HG03025 (cell line): Measurements from ENCODE around the gene SLC35E3.
A peak's percentile ranks its signal among the peaks of the same experiment; 100 is the strongest.

Experiments used
- ATAC-seq: cut with Tn5 transposase; IDR thresholded peaks from one replicate; pipeline ENCODE4 v1.9.1; 2021; ENCODE audit warnings: mild to moderate bottlenecking, moderate library complexity; ENCODE audit not compliant: unreplicated experiment, low FRiP score

SLC35E3 gene

DNA sequence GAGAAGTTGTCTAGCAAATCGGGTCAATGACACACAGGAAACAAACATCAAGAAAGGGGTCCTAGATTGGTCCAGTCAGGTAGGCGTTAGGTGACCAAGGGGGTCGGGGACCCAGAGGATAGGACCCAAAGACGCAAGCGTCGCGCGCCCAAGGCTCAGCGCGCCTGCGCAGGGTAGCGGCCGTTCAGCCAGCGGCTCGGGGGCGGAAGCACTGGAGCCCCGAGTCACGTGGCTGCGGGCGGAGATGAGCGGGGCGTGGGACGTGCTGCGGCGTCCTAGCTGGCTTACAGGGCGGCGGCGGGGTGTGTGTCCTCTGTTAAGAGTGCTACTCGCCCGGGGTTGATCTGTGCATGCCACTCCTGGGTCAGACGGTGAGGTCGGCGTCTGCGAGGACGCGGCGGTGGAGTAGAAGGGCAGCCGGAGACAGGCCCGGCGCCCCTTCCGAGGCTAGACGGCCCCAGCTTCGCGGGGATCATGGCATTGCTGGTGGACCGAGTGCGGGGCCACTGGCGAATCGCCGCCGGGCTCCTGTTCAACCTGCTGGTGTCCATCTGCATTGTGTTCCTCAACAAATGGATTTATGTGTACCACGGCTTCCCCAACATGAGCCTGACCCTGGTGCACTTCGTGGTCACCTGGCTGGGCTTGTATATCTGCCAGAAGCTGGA, at the start of gene SLC35E3:
SLC35E3 (plus strand) TSS at position 273 of the 668 bp plus-strand sequence; CDS start at position 475, 202 bp downstream.
- peak; percentile 98 for ATAC-seq

DNA sequence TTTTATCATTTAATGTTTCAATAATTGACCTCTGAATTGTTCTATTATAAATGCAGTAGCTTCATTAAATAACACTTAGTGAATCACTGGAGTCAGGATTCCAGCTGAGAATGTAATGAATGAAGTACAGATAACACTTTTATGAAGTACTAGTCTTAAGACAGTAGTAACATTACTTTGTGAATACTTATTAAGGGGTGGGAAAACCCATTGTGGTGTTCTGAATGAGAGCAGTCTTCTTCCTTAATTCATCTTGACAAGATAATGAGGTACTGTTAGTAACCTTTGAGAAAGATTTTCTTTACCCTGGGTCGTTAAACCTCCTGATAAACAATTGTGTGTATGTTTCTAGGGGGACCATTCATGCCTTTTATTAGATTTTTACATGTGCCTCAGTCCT, 46.5 kb upstream of the SLC35E3 start:
- ATAC-seq, result no peak

DNA sequence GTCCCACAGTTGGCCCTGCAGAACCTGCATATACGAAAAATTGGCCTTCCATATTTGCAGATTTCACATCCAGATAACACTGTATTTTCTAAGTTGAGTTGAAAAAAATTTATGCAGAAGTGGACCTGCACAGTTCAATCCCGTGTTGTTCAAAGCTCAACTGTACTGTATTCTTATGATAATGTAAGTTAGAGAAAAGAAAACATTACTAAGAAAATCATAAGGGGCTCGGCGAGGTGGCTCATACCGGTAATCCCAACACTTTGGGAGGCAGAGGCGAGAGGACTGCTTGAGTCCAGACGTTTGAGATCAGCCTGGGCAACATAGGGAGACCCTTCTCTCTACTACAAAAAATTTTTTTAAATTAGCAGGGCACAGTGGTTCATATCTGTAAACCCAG, 18.2 kb upstream of the SLC35E3 start:
- ATAC-seq, result no peak

DNA sequence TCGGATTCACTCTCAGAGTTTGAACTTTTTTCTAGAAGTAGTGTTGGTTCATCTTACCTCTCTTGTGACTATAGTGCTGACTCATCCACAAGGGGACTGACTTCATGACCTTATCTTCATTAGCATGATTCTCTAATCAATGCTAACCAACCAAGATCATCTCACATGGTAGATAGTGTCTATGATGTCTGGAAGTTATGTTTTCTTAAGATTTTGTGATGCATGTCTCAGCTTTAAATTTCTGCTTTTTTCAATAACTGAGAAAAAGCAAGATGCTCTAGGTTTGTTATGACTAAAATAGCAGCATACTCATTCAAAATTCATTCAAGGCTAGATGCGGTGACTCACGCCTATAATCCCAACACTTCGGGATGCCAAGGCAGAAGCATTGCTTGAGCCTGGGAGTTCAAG, 12.3 kb upstream of the SLC35E3 start:
- ATAC-seq, result no peak

DNA sequence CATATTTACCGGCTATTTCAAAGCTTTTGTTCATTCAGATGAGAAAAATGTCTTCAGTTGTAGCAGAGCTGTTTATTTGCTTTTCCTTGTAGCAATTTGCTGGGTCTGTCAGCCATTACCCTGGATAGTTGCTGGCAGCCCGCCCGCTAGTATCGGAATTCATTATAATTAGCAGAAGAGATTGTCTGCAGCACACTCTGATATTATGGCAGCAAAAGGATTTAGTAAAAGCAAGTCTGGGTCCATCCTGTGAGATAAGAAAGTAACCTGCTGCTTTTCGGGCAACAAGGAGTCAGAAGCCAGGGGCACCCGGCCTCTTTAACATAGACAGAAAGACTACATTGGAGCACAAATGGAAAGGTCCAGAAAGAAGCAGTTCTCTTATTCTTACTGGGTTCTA, 6.1 kb upstream of the SLC35E3 start:
- no peak for ATAC-seq

DNA sequence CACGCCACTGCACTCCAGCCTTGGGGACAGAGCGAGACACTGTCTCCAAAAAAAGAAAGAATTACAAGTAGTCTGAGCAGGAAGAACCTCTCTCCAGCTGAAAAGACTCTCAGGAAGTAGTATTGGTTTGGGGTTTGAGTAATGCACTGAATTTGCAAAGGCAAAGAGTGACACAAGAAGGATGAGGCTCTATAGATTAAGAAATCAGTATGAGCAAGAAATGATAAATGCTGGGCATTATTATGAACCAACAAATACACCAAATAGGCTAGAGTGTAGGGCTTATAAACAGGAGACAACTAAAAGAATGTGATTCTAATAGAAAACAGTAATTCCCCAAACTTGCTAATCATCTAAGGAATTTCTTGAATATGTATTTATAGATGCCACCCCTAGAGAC, 2.6 kb upstream of the SLC35E3 start:
- no peak for ATAC-seq

DNA sequence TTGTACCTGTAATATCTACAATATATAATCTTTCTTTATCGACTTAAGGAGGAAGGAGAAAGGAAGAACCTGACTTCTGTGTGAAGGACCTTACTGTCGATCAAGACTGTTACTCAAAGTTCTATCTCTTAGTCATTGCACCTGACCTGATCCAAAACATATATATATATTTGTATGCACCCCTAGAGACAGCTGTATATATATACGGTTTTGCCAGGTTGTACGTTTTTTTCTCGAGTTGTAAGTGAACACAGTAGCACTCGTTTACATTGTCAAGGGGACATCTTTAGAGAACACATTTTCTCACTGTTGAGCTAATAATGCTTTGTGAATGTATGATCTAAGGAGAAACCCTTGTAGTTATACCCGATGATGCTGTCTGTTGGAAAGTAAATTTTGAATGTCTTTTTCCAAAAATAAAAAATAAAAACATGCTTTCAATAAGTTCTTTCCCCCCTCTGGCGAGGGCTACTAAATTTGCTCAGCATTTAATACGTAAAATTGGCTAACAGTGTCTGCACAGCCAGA, 536 bp upstream of the SLC35E3 start:
- peak; percentile 6 for ATAC-seq

DNA sequence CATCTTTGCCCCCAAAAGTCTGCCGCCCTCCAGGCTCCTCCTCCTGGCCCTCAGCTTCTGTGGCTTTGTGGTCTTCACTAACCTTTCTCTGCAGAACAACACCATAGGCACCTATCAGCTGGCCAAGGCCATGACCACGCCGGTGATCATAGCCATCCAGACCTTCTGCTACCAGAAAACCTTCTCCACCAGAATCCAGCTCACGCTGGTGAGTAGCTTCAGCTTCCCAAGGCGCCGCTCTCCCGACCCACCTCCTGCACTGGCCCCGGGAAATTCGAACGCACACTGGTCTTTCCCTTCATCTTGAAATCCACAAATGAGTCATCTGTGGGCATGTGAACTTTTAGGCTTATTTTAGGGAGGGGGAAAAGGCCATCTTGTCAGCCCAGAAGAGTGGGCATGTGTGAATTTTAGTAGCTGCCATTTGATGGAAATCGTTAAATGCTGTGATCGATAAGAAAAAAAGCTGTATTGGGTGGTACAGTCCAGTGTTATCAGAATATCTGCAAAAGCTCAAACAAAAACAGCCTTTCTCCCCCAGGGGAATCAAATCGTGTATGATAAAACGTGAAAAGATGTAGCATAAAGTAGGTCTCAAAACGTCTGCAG, 700 bp downstream of the SLC35E3 start:
- ATAC-seq, result peak; percentile 41

DNA sequence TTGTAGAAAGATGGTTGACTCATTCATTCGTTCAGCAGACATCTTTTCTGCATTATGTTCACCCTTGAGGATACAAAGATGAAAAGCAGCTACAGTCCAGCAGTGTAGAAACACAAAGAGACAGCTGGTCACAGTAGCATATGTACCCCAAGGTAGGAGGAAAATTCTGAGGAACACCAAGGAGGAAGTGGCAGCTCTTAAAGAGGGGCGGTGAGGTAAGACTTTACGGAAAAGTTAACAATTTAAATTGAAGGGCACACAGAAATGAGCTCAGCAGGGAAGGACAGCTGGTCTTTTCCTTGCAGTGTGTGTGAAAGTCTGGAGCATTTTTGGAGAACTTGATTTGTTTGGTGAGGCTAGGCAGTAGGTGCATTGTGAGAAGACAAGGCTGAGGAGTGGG, 3.5 kb downstream of the SLC35E3 start:
- ATAC-seq, result no peak

DNA sequence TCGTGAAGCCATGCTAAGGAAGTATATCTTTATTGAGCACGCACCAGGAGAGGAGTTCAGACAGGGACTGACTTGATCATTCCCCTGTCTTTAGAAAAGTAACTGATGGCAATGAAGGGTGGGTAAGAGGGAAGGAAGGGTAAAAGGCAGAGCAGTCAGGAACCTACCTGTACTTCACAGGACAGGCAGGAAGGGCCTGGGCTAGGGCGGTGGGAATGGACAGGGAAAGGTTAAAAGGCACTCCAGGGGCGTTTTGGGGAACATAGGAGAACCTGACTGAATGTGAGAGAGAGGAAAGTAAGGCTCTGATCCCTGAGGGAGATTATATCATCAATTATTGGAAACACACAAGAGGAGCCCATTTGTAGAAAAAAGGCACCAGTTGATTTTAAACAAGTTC, 3.9 kb downstream of the SLC35E3 start:
- no peak for ATAC-seq

DNA sequence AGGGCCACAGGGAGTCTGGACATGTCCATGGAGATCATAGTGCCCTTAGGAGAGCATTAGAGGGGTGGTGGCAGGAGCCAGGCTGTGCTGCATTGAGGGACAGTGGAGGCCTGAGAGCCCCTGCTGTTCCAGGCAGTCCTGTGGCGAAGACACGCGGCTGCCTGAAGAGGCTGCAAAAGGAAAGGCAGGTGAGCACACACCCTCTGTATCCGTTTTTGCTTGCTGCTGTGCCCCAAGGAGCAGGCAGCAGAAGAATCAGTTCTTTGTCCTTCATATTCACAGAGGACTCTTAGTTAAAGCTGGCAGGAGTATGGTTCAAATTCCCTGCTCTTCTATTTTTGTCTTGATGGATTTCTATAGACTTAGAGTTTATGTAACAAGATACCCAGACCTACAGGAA, 4.5 kb downstream of the SLC35E3 start:
- no peak for ATAC-seq

DNA sequence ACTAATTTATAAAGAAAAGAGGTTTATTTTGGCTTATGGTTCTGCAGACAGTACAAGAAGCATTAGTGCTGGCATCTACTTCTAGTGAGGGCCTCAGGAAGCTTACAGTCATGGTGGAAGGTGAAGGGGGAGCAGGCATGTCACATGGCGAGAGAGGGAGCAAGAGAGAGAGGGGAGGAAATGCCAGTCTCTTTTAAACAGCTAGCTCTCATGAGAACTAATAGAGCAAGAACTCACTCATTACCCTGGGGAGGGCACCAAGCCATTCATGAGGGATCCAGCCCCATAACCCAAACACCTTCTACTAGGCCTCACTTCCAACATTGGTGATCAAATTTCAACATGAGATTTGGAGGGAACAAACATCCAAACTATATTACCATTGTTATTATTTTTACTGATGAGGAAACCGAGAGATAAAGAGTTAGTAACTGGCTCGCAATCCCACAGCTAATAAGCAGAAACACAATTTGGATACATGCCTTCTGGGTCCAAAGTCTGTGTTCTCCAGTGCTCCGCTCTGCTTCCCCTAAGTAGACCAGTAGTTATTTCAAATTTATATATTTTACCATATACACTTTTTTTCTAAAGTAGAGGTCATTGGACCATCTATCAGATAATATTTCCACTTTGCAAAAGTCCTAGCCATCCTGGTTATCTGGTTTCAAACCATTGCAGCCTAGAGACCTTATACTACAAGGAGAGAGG, 9.7 kb downstream of the SLC35E3 start:
- no peak for ATAC-seq

DNA sequence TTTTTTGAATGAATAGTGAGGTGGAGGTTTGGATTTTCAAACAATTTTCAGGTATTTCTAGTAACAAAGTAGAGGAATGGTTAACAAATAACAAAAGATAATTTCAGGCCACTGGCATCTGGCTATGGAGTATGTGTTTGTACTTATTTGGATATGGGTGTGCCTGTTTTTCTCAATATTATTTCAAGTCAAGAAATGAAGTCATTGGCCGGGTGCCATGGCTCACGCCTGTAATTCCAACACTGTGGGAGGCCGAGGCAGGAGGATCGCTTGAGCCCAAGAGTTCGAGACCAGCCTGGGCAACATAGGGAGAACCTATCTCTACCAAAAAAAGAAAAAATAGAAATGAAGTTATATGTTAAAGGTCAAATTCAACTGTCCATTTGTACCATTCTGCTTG, 13.9 kb downstream of the SLC35E3 start:
- ATAC-seq, result no peak

DNA sequence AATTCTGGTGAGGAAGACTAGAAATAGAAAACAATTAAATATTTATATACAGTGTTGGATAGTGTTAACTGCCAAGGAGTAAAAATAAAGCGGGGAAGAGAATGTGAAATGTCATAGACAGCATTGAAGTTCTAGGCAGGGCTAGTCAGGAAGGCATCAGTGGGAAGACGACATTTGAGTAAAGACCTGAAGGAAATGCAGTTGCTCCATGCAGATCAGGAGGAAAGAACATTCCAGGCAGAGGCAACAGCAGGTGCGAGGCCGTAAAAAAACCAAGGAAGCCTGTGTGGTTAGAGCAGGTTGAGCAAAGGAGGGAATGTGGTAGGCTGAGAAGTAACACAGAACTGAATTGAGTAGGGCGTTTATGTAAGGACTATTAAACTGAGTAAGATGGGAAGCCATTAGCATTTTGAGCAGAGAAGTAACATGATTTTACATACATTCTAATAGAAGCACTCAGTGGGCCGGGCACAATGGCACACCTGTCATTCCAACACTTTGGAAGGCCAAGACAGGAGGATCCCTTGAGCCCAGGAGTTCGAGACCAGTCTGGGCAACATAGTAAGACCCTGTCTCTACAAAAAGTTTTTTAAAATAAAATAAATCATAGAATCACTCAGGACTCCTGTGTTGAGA, 14.9 kb downstream of the SLC35E3 start:
- no peak for ATAC-seq

DNA sequence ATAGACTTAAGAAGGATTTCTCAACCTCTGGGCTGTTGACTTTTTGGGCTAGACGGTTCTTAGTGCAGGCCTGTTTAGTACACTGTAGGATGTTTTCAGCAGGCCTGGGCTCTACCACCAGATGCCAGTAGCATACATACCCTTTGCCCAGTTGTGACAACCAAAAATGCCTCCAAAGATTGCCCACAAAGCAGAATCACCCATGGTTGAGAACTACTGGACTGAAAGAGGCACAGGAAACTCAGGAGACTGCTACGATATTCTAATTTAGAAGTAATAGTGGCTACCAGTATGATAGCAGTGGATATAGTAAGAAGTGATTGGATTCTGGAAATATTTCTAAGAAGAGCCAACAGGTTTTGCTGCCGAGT, 15.5 kb downstream of the SLC35E3 start:
- no peak for ATAC-seq

DNA sequence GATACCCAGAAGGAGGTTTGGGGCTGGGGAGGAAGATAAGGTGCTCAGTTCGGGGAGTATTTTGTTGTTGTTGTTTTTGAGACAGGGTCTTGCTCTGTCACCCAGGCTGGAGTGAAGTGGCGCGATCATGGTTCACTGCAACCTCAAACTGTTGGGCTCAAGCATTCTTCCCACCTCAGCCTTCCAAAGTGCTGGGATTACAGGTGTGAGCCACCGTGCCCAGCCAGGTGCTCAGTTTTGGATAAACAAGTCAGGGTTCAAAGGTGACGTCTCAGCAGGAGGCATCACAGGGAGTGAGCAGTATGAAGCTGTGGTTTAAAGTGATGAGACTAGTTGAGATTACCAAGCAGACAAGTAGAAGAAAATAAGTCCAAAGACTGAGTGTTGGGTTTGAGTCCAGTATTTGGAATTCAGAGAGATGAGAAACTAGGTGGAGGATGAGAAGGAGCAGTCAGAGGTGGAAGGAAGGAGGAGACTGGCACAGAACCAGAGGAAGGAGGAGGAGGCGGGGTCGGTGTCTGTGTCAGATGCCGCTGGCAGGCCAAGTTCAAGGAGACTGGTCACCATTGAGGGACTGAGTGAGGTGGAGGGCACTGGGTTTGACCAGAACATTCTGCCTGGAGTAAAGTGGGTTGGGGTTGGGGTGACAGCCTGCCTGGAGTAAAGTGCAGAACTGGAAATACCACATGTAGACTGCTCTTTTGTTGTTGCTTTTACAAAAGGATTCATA, 16.1 kb downstream of the SLC35E3 start:
- ATAC-seq, result no peak

DNA sequence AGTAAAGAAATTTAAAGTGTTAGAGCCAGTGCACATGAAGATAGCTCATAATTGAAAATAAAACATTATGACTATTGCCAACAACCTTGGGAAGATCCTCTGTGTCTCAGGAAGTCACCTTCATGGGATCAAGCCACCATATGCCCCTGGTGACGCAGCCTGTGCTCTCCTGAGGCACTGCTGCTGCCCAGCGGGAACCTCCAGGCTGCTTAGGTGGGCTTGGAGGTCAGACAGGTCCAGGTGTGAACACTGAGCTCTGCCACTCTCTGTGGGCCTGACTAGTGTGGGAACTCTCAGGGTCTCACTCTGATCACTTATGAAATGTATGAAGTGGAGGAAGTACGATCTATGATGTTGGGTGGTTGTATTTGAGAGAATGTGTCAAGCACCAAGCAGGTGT, 16.7 kb downstream of the SLC35E3 start:
- ATAC-seq, result no peak

DNA sequence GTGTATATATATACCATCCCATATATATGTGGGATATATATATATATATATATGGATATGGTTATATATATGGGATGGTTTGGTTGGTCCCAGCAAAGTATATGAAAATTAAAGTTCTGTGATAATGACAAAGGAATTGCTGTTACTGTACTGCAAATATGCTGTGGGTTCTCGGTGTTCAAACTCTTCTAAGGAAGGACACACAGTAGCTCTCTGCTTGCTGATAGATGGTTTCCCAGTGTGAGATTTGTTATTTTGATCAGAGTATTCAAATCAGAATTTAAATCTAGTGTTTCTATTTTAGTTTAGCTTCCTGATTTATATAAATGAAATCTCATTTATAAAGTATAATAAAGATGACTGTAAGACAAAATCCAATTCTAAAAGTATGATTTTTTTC, 19.7 kb downstream of the SLC35E3 start:
- no peak for ATAC-seq

DNA sequence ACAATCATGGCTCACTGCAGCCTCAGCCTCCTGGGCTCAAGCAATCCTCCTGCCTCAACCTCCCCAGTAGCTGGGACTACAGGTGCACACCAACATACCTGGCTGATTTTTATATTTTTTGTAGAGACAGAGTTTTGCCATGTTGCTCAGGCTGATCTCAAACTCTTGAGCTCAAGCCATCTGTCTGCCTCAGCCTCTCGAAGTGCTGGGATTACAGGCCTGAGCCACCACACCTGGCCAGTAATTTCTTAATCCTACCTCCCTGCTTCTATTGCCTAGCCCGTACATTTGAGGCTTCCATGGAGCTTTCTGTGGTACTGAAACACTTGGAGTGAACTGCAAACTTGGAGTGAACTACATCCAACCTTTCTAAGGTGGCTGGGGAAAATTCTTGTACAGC, 20.7 kb downstream of the SLC35E3 start:
- ATAC-seq, result no peak

DNA sequence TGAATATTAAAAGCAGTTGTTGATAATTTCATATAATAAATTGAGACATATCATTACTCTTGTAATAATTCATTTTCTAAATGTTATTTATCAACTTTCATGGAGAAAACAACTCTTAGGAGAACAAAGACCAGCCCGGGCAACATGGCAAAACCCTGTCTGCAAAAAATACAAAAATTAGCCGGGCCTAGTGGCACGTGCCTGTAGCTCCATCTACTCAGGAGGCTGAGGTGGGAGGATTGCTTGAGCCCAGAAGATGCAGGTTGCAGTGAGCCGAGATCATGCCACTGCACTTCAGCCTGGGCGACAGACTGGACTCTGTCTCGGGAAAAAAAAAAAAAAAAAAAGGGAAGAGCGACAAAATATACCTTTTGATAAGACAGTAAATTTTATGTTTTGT, 21.2 kb downstream of the SLC35E3 start:
- no peak for ATAC-seq
